CD4-positive, alpha-beta T cell treated with Interleukin-17A for 4 hours (primary cell): ENCODE results near the gene CYTH3.
"Not testable (repeated sequence)": the region's sequence is repeated elsewhere in the genome, so short reads cannot be mapped to it uniquely, and the experiment has no call there.

Experiments
- DNase-seq: peaks from one replicate; pipeline ENCODE4 v3.0.0-alpha.2; 2020; ENCODE audit warnings: mixed read lengths

The CYTH3 gene

DNA sequence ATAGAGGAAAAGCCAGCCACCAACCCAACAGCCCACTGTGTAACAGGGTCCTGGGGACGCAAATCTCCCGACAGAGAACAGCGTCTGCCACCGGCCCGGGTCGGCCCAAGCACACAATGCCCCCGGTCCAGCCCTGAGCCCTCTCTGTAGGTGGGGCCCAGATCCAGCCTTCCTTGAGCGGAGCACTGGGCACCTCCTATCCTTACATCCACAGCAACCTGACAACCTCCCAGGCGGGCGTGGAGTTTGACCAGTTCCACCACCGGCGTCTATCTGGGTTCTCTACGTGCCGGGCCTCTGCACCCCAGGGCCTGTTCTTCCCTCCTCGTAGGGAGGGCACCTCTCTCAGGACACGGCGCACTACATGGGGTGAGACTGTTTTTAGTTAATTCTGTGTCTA, 109.0 kb downstream of the CYTH3 start:
- DNase-seq: no peak

- DNase-seq: no peak
These were observed 109.6 kb downstream of the CYTH3 start for GRCh38 chr7:6162650-6163366.

GRCh38 chr7:6162331-6162620, 110.1 kb downstream of the CYTH3 start:
- DNase-seq: no peak

DNA sequence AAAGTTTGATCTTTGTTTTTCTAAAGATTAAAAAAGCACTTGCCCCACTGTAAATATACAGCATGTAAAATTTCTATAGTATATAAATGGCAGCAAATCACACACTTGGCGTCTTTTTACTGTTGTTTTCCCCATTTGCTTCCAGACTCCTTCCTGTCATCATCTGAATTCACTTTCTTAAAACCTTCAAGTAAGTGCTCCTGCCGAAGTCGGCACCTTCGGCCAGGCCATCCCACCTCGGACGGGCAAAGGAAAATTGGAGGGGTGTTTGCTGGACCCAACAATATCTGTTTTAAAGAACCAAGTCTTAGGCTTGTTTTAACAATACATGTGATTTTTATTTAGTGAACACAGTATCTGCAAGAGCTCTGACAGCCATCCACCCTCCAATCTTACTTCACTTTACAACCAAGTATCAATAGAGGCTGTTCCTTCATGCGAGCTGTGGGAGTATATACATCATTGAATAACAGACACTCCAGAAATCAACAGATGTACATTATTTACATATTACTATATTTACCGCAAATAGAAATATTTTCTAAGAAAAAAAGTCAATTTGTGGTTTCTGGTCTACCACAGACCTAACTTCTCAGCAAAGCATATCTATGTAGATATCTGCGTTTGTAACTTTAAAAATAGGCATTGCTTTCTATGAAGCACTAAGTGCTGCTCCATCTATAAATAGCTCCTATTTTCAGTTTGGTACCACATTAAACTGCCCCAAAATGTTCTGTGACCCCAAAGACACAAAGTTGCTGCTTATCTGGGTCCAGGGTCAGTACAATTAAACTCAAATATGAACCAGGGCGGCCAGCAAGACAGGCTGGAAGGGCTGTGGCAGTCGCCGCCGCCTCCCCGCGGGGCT, 110.7 kb downstream of the CYTH3 start:
- no peak for DNase-seq

GRCh38 chr7:6160191-6160623, 112.2 kb downstream of the CYTH3 start:
- peak; percentile 24 for DNase-seq

DNA sequence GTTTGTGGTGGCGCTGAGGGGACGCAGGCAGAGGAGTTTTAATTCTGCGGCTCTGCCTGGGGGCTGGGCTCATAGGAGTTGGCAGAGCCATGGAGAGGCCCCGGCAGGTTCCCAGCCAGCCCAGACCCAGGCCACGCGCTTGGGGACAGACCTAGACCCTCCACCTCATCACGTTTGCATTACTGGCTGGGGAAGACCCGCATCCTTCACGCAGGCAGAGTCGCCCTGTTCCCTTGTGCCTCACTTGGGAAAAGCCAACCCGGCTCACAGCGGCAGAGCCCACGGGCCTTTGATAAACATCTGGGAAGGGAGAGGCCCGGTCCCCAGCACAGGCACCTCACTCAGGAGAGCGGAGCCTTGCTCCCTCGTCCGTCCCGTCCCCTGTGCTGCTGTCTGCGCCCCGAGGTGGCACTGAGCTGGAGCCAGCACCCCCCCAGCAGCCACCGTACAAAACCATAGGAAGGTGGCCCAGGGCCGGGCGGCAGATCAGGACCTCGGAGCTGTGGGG, 112.8 kb downstream of the CYTH3 start:
- DNase-seq: no peak

DNA sequence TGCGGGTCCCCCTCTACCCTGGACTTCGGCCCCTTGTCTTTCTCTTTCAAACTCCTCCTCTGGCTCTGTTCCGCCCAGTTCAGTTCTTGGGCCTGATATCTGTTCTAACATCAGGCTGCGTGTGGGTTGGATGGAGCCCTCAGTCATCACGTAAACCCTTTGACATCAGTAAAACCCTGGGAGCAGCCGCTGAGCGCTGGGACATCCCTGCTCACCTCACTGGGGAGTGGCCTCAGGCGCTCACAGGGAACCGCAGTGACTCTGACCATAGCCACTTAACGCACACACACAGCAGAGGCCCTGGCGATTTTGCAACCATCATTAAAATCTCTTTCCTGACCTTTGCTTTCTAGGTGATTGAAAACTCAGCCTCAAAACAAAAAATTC, 113.3 kb downstream of the CYTH3 start:
- DNase-seq: no peak

DNA sequence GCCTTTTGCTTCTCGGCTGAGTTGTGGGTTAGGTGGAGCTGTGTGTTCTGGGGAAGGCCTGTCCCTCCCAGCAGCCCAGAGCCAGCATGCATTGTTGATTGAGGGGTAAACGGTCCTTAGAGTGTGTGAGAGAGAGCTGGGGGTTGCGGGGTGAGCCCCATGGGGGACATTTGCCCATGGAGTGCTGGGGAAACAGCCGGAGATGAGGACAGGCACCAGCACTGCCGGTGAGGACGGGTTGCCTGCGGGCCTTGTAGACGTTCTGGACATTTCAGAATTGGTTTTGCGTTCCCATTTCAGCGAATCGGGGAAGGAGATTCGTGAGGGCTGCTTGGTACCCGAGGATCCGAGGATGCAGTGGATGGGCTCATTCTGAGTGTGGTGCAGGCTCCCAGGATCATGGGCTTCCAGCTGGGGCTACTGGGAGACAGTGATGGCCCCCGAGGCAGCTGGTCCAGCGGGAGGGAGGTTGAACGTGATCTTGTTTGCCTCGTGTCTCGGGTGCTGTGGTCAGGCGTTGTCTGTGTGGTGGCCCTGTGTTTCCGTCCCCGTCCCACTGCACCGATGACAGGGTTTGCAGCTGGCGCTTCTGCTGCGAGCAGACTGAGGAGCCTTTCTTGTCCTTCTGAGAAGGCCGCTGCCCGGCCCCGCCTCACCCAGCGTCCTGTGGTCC, 113.9 kb downstream of the CYTH3 start:
- no peak for DNase-seq

- DNase-seq: no peak
These were observed 114.6 kb downstream of the CYTH3 start for GRCh38 chr7:6157685-6158423.

DNA sequence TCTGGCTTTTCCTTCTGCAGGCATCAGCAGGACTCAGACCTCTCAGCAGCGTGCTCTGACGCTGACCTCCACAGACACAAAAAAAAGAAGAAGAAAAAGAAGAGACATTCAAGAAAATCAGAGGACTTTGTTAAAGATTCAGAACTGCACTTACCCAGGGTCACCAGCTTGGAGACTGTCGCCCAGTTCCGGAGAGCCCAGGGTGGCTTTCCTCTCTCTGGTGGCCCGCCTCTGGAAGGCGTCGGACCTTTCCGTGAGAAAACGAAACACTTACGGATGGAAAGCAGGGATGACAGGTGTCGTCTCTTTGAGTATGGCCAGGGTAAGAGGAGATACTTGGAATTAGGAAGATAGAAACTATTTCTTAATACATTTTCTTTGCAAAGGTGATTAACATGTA, 115.7 kb downstream of the CYTH3 start:
- no peak for DNase-seq

- no peak for DNase-seq
These were observed 116.8 kb downstream of the CYTH3 start for GRCh38 chr7:6155596-6155995.

DNA sequence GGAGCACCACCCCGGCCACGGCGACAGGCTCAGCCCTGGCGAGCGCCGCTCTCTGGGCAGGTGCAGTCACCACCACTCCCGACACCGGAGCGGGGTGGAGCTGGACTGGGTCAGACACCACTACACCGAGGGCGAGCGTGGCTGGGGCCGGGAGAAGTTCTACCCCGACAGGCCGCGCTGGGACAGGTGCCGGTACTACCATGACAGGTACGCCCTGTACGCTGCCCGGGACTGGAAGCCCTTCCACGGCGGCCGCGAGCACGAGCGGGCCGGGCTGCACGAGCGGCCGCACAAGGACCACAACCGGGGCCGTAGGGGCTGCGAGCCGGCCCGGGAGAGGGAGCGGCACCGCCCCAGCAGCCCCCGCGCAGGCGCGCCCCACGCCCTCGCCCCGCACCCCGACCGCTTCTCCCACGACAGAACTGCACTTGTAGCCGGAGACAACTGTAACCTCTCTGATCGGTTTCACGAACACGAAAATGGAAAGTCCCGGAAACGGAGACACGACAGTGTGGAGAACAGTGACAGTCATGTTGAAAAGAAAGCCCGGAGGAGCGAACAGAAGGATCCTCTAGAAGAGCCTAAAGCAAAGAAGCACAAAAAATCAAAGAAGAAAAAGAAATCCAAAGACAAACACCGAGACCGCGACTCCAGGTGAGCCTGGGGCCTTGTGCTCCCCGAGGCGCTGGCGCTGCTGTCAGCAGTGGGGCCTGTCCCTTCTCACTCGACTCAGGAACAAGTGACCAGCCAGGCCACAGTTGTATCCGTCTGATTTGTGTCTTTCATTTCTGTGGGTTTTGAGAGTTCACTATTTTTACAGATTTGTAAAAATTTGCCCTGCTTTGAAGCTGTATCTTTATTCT, 117.7 kb downstream of the CYTH3 start:
- DNase-seq: no peak

GRCh38 chr7:6153646-6154541, 118.5 kb downstream of the CYTH3 start:
- DNase-seq: no peak

DNA sequence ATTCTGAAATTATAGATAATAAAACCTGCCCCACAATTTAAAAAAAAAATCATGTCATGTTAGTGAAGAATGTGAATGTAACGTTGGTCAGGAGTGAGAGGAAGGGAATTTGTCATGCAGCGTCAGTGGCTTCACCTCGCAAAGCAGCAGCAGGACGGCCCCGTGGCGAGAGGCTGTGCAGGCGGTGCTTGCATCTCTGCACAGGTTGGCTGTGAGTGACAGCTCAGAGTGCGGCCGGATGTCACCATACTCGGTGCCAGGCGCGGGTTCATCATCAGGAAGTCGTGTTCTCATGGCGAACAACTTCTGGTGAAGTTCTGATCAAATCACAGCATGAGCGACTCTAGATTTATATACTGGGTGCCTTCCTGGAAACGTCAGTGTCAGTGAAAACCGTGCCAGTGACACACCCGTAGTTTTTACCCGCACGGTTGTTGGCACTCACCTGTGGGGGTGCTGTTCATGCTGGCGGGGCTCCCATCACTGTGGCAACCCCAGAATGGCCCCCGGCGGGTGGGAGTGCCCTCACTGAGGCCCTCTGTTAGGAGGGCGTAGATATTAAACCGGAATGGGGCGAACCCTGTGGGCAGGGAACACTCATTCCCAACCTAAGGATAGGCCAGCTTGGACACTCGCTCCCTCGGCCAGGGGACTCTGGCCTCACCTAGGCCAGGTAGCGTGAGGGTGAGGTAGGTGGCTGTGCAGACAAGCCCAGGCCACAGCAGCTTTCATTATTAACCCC, 120.3 kb downstream of the CYTH3 start:
- DNase-seq: no peak

DNA sequence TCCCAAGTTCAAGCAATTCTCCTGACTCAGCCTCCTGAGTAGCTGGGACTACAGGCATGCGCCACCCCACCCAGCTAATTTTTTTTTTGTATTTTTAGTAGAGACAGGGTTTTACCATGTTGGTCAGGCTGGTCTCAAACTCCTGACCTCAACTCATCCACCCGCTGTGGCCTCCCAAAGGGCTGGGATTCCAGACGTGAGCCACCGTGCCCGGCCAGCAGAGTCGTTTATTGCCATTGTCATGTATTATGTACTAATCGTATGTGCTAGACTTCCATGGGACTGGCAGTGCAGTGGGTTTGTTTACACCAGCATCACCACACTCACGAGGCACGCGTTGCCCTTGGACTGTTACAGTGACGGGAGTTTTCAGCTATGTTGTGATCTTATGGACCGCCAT, 120.9 kb downstream of the CYTH3 start:
- DNase-seq: not testable (repeated sequence)

- DNase-seq: no peak
These were observed 122.4 kb downstream of the CYTH3 start for GRCh38 chr7:6149996-6150395.

DNA sequence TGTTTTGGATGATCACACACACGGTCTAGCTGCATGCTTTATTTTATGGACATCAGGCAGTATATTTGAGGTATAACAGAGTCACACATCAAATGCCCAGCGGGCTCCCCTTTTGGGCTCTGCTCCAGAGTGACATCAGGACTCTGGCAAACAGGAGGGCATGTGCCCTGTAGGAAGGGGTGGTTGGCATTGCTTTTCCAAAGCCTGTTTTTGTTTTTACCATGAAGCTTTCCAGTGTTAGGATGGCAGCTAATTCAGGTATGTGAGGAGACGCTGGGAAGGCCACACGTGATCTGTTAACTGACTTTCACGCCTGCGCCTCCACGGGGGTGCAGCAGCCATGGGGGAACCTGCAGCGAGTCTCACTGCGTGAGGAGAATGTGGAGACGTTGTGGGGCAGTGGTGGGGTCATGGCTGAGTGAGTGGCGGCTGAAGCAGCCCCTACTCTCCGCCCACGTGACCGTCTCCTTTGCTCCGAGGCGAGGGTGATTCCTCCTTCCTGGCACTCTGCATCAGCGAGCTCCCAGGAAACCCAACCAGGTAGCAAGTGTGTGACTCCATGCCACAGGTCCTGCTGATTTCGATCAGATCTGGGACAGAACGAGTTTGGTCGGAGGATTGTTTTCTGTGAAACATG, 123.6 kb downstream of the CYTH3 start:
- DNase-seq: no peak

DNA sequence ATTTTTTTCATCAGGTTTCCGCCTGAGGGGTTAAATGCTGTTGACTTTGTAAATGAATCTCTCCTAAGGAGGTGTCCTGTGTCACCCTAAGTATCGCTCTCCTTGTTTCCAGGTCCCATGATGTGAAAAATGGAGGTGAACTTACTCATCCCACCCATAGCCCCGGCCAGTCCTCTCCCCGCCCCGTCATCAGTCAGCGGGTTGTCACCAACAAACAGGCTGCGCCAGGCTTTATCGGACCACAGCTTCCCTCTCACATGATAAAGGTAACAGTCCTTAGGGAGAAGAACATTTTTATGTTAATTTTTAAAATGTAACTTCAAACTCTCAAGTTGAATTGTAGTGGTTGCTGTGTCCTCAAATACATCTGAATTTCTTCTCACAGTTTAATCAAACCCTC, 124.8 kb downstream of the CYTH3 start:
- DNase-seq: no peak

- DNase-seq: no peak
These were observed 125.8 kb downstream of the CYTH3 start for GRCh38 chr7:6146666-6147065.

GRCh38 chr7:6143997-6144396, 128.4 kb downstream of the CYTH3 start:
- no peak for DNase-seq
